ENCODE results near the gene AJM1.

AJM1 gene

GRCh38 chr9:136885950-136886578 lies 43.8 kb downstream of the AJM1 start, which contains the start of gene TRAF2:
TSS of gene TRAF2 (plus strand) at chr9:136886516. CDS start at chr9:136898741, 12,225 bp downstream.
- DNase-seq, result peak; percentile 99
- in situ Hi-C loops (cut with MboI; ENCODE audit: low pct_unique_long_range_greater_than_20kb, low sequenced_read_pairs), result no loop called here

GRCh38 chr9:136886610-136887597 lies 44.6 kb downstream of the AJM1 start:
- peak; percentile 24 for DNase-seq
- in situ Hi-C loops (cut with MboI; ENCODE audit: low pct_unique_long_range_greater_than_20kb, low sequenced_read_pairs), result no loop called here

GRCh38 chr9:136888454-136888853 lies 46.2 kb downstream of the AJM1 start:
- DNase-seq, result no peak
- in situ Hi-C loops (cut with MboI; ENCODE audit: low pct_unique_long_range_greater_than_20kb, low sequenced_read_pairs), result no loop called here

GRCh38 chr9:136889858-136890257 lies 47.6 kb downstream of the AJM1 start:
- no peak for DNase-seq
- in situ Hi-C loops (cut with MboI; ENCODE audit: low pct_unique_long_range_greater_than_20kb, low sequenced_read_pairs), result no loop called here

GRCh38 chr9:136890661-136891060 lies 48.4 kb downstream of the AJM1 start:
- no peak for DNase-seq

More at GRCh38 chr9:136890661-136891060, 48.4 kb downstream of the AJM1 start:
- in situ Hi-C loops (cut with MboI; ENCODE audit: low pct_unique_long_range_greater_than_20kb, low sequenced_read_pairs), result no loop called here
